Cardiac ventricle fibroblast (primary cell): ENCODE data around the gene TMEM176B. TPM values are rescaled to one million over a fixed set of nuclear protein-coding genes. Genes with fewer than 3 reads are reported as not detected.

Experiments used
- total RNA-seq: library from RNA; depleted of rRNA; stranded (reverse); fragments of >200 nt; gene quantifications from 2 replicates; pipeline ENCODE4 v1.2.3, GENCODE V29; 2015

TMEM176B gene
- not detected in 2 replicates for total RNA-seq

GRCh38 chr7:150799741-150800580 lies at the start of gene TMEM176B:
TMEM176B (minus strand) TSS chr7:150800364; CDS start chr7:150796569, 3,795 bp downstream.

GRCh38 chr7:150800581-150801241 lies 547 bp upstream of the TMEM176B start, which contains the start of gene TMEM176A:
TMEM176A (plus strand) TSS chr7:150800769; CDS start chr7:150801551, 782 bp downstream.

Other genes starting within 250 kb of the TMEM176B start
- 0.54 and 0.56 TPM in 2 replicates for gene GIMAP4, start 233.0 kb downstream of the TMEM176B start, total RNA-seq
- 1.9 and 2.6 TPM in 2 replicates for gene GIMAP6, start 168.0 kb downstream of the TMEM176B start, total RNA-seq
- gene GIMAP2, start 114.7 kb downstream of the TMEM176B start, total RNA-seq = 1.9 and 2.9 TPM in 2 replicates
- 0.12 and 0.20 TPM in 2 replicates for gene GIMAP1, start 83.8 kb downstream of the TMEM176B start, total RNA-seq
- 0.15 and 1.4 TPM in 2 replicates for gene GIMAP5, start 62.9 kb downstream of the TMEM176B start, total RNA-seq
- gene TMEM176A, start 405 bp upstream of the TMEM176B start, total RNA-seq = 0.31 and 0.54 TPM in 2 replicates
- gene AOC1, start 52.2 kb upstream of the TMEM176B start, total RNA-seq = not detected in 2 replicates
- not detected in 2 replicates for gene KCNH2, start 178.0 kb upstream of the TMEM176B start, total RNA-seq
- gene NOS3, start 190.7 kb upstream of the TMEM176B start, total RNA-seq = 2.1 and 3.1 TPM in 2 replicates
- gene ATG9B, start 224.1 kb upstream of the TMEM176B start, total RNA-seq = 0.25 TPM in 1 of 2 replicates, not detected in the other
- 20.8 and 21.7 TPM in 2 replicates for gene ABCB8, start 228.1 kb upstream of the TMEM176B start, total RNA-seq
- 0.37 TPM in 1 of 2 replicates, not detected in the other for gene ASIC3, start 248.2 kb upstream of the TMEM176B start, total RNA-seq